MM.1S (cell line): ENCODE measurements around the gene TMEM205.
"Not testable (repeated sequence)": the region's sequence is repeated elsewhere in the genome, so short reads cannot be mapped to it uniquely, and the experiment has no call there.

Source experiments
- DNase-seq: peaks from one replicate; pipeline ENCODE4 v3.0.0-alpha.2; 2015
- H2AFZ ChIP-seq: fragments of 300-600 bp; sonication (generic); 2 replicates; pipeline ENCODE4 v1.6.0; 2016; ENCODE audit warnings: antibody characterized with exemption, low read length
- H3F3A ChIP-seq: fragments of 300-600 bp; sonication (generic); 2 replicates; pipeline ENCODE4 v1.6.1; 2016; ENCODE audit warnings: mild to moderate bottlenecking, antibody characterized with exemption, low read length, moderate library complexity, mixed read lengths; ENCODE audit not compliant: insufficient read depth
- H3K27ac ChIP-seq: fragments of 300-600 bp; sonication (generic); 2 replicates; pipeline ENCODE4 v1.5.1; 2016; ENCODE audit warnings: mild to moderate bottlenecking, low read length
- H3K27me3 ChIP-seq: fragments of 300-600 bp; sonication (generic); replicated peaks from 2 replicates; pipeline ENCODE4 v1.6.0; 2016; ENCODE audit warnings: low read length; ENCODE audit not compliant: insufficient read depth
- H3K36me3 ChIP-seq: fragments of 300-600 bp; sonication (generic); replicated peaks from 2 replicates; pipeline ENCODE4 v1.6.1; 2016; ENCODE audit warnings: mild to moderate bottlenecking, low read length, mixed read lengths; ENCODE audit not compliant: insufficient read depth
- H3K4me1 ChIP-seq: fragments of 300-600 bp; sonication (generic); 2 replicates; pipeline ENCODE4 v1.6.1; 2016; ENCODE audit warnings: low read length, mixed read lengths
- H3K4me2 ChIP-seq: fragments of 300-600 bp; sonication (generic); 2 replicates; pipeline ENCODE4 v1.6.0; 2016; ENCODE audit warnings: low read depth, low read length
- H3K4me3 ChIP-seq: fragments of 300-600 bp; sonication (generic); 2 replicates; pipeline ENCODE4 v1.5.1; 2016; ENCODE audit warnings: low read length, mixed read lengths
- H3K79me2 ChIP-seq: fragments of 300-600 bp; sonication (generic); 2 replicates; pipeline ENCODE4 v1.6.1; 2016; ENCODE audit warnings: mixed run types, low read length, mixed read lengths
- H3K9ac ChIP-seq: fragments of 300-600 bp; sonication (generic); 2 replicates; pipeline ENCODE4 v1.6.1; 2016; ENCODE audit warnings: low read length, mixed read lengths
- H3K9me2 ChIP-seq: fragments of 300-600 bp; sonication (generic); replicated peaks from 2 replicates; pipeline ENCODE4 v1.6.1; 2016; ENCODE audit warnings: mild to moderate bottlenecking, low read length, mixed read lengths; ENCODE audit not compliant: insufficient read depth
- H3K9me3 ChIP-seq: fragments of 300-600 bp; sonication (generic); replicated peaks from 2 replicates; pipeline ENCODE4 v1.6.1; 2016; ENCODE audit warnings: mild to moderate bottlenecking, low read length, mixed read lengths; ENCODE audit not compliant: insufficient read depth
- H4K20me1 ChIP-seq: fragments of 300-600 bp; sonication (generic); 2 replicates; pipeline ENCODE4 v1.6.1; 2016; ENCODE audit warnings: mild to moderate bottlenecking, low read length, moderate library complexity, mixed read lengths; ENCODE audit not compliant: insufficient read depth
- CTCF ChIP-seq: fragments of 300-600 bp; sonication (generic); IDR thresholded peaks from 2 replicates; pipeline ENCODE4 v1.5.1; 2016; ENCODE audit warnings: antibody characterized with exemption, low read length, mixed read lengths
- EZH2 ChIP-seq: fragments of 300-600 bp; sonication (generic); optimal IDR thresholded peaks from 2 replicates; pipeline ENCODE3; 2017; ENCODE audit warnings: low read depth, mild to moderate bottlenecking, antibody characterized with exemption, low read length, mixed read lengths
- EZH2phosphoT487 ChIP-seq: fragments of 300-600 bp; sonication (generic); IDR thresholded peaks from 2 replicates; pipeline ENCODE4 v1.6.1; 2018; ENCODE audit warnings: antibody characterized with exemption, low read length

Gene TMEM205

GRCh38 chr19:11335449-11336146 lies 10.5 kb downstream of the TMEM205 start:
- H3K36me3 ChIP-seq = no peaks in the 10 kb centered on the region
- no peaks in the 10 kb centered on the region for H3F3A ChIP-seq
- H3K4me2 ChIP-seq = no peak overlapping the region
- no peak overlapping the region for H3K9ac ChIP-seq
- no peak for TF ChIP-seq CTCF
- no peak for TF ChIP-seq EZH2
- TF ChIP-seq EZH2phosphoT487 = no peak
- no peaks in the 10 kb centered on the region for H3K9me3 ChIP-seq
- no peak for DNase-seq
- H3K79me2 ChIP-seq = no peaks in the 10 kb centered on the region
- no peak overlapping the region for H3K4me3 ChIP-seq
- H3K4me1 ChIP-seq = peaks cover 5% of the 10 kb centered on the region; the same call in 1 of the 2 replicates
- no peaks in the 10 kb centered on the region for H3K27me3 ChIP-seq
- no peaks in the 10 kb centered on the region for H4K20me1 ChIP-seq
- no peak overlapping the region for H2AFZ ChIP-seq
- H3K9me2 ChIP-seq = no peaks in the 10 kb centered on the region
- no peak overlapping the region for H3K27ac ChIP-seq

- not testable (repeated sequence) for H3K79me2 ChIP-seq, H3K4me1 ChIP-seq, DNase-seq, H2AFZ ChIP-seq, H3K27ac ChIP-seq, H3K36me3 ChIP-seq, H3K4me3 ChIP-seq, H3K27me3 ChIP-seq, H4K20me1 ChIP-seq, H3K9ac ChIP-seq, H3F3A ChIP-seq, H3K9me2 ChIP-seq, H3K9me3 ChIP-seq, H3K4me2 ChIP-seq
Measured at GRCh38 chr19:11333838-11334237, 12.2 kb downstream of the TMEM205 start.

- DNase-seq = no peak
- no peak overlapping the region for H3K9ac ChIP-seq
- no peaks in the 10 kb centered on the region for H3K36me3 ChIP-seq
- no peak overlapping the region for H3K4me2 ChIP-seq
- no peaks in the 10 kb centered on the region for H3K4me1 ChIP-seq
- H3K9me3 ChIP-seq = no peaks in the 10 kb centered on the region
- H3K79me2 ChIP-seq = no peaks in the 10 kb centered on the region
- H3K4me3 ChIP-seq = no peak overlapping the region
- no peaks in the 10 kb centered on the region for H4K20me1 ChIP-seq
- no peaks in the 10 kb centered on the region for H3K27me3 ChIP-seq
- H3K9me2 ChIP-seq = no peaks in the 10 kb centered on the region
- no peaks in the 10 kb centered on the region for H3F3A ChIP-seq
- TF ChIP-seq CTCF (no peak), EZH2 (no peak), EZH2phosphoT487 (no peak)
- H3K27ac ChIP-seq = no peak overlapping the region
- H2AFZ ChIP-seq = no peak overlapping the region
Measured at GRCh38 chr19:11332822-11333221, 13.2 kb downstream of the TMEM205 start.

- H3K27me3 ChIP-seq = no peaks in the 10 kb centered on the region
- H3K36me3 ChIP-seq = no peaks in the 10 kb centered on the region
- H3K79me2 ChIP-seq = no peaks in the 10 kb centered on the region
- no peak overlapping the region for H3K4me2 ChIP-seq
- no peak for DNase-seq
- H3F3A ChIP-seq = no peaks in the 10 kb centered on the region
- no peak overlapping the region for H3K4me3 ChIP-seq
- H2AFZ ChIP-seq = no peak overlapping the region
- no peak overlapping the region for H3K27ac ChIP-seq
- TF ChIP-seq EZH2phosphoT487 (no peak), EZH2 (no peak), CTCF (no peak)
- H3K9me3 ChIP-seq = no peaks in the 10 kb centered on the region
- H3K4me1 ChIP-seq = no peaks in the 10 kb centered on the region
- H3K9ac ChIP-seq = no peak overlapping the region
- H3K9me2 ChIP-seq = no peaks in the 10 kb centered on the region
- H4K20me1 ChIP-seq = no peaks in the 10 kb centered on the region
Measured at GRCh38 chr19:11331502-11331901, 14.6 kb downstream of the TMEM205 start.
